Stimulated activated CD8-positive, alpha-beta memory T cell treated with anti-CD3 and anti-CD28 coated beads, Interleukin-4, amount 100 ng/mL, for 4 hours (primary cell): ENCODE results near the gene NPAS1.
"Not testable (repeated sequence)": the region's sequence is repeated elsewhere in the genome, so short reads cannot be mapped to it uniquely, and the experiment has no call there.

Experiments used
- DNase-seq, 2 donors: peaks; one replicate each; pipeline ENCODE4 v3.0.0-alpha.2; 2020; ENCODE audit warnings: low read depth in 2 of 2, low spot score in 1 of 2

The NPAS1 gene

GRCh38 chr19:46990991-46991676 is 28.5 kb upstream of the NPAS1 start:
- peak; percentile 28 to 39 for DNase-seq

- DNase-seq, result no peak
These were observed 26.7 kb upstream of the NPAS1 start for GRCh38 chr19:46992699-46993535.

- no peak for DNase-seq
These were observed 26.0 kb upstream of the NPAS1 start for GRCh38 chr19:46993622-46994021.

- DNase-seq, result no peak
These were observed 25.4 kb upstream of the NPAS1 start for GRCh38 chr19:46994141-46994686.

- DNase-seq, result no peak
These were observed 24.1 kb upstream of the NPAS1 start for GRCh38 chr19:46995492-46995891.

GRCh38 chr19:46998445-46999125 is 21.1 kb upstream of the NPAS1 start:
- no peak for DNase-seq

GRCh38 chr19:46999377-46999776 is 20.3 kb upstream of the NPAS1 start:
- DNase-seq, result no peak

GRCh38 chr19:46999878-47000277 is 19.8 kb upstream of the NPAS1 start:
- DNase-seq, result no peak

- no peak for DNase-seq
These were observed 19.3 kb upstream of the NPAS1 start for GRCh38 chr19:47000373-47000772.

GRCh38 chr19:47001584-47001983 is 18.1 kb upstream of the NPAS1 start:
- DNase-seq, result no peak

- DNase-seq, result no peak
These were observed 17.4 kb upstream of the NPAS1 start for GRCh38 chr19:47002106-47002766.

- DNase-seq, result no peak
These were observed 16.6 kb upstream of the NPAS1 start for GRCh38 chr19:47002853-47003610.

- DNase-seq, result no peak
These were observed 15.8 kb upstream of the NPAS1 start for GRCh38 chr19:47003611-47004465.

- DNase-seq, result no peak
These were observed 14.4 kb upstream of the NPAS1 start for GRCh38 chr19:47005164-47005641.

- DNase-seq, result no peak
These were observed 13.8 kb upstream of the NPAS1 start for GRCh38 chr19:47005873-47006272.

GRCh38 chr19:47006496-47006895 is 13.1 kb upstream of the NPAS1 start:
- DNase-seq, result no peak

GRCh38 chr19:47010549-47010948 is 9.1 kb upstream of the NPAS1 start:
- DNase-seq, result not testable (repeated sequence)

- DNase-seq, result no peak
These were observed 7.0 kb upstream of the NPAS1 start for GRCh38 chr19:47012617-47013016.

GRCh38 chr19:47013041-47013517 is 6.6 kb upstream of the NPAS1 start:
- peak in 1 of 2 donors; percentile 38 for DNase-seq
